PC-3 (cell line): Measurements from ENCODE around the gene HYAL2. TPM values are rescaled to one million over a fixed set of nuclear protein-coding genes. Genes with fewer than 3 reads are reported as not detected.

Source experiments
- ATAC-seq: fragments of 200-7000 bp; cut with Tn5 transposase; 2 replicates; pipeline ENCODE4 v1.9.1; 2020; ENCODE audit warnings: mild to moderate bottlenecking, moderate library complexity
- BruUV-seq: library from RNA; stranded (reverse); fragments of 400-500 nt; replicated peaks from 2 replicates; lab custom pipeline; 2021; lab: Mats Ljungman, UMichigan
- CTCF ChIA-PET: fragments of 300-600 bp; sonication (Branson Sonifier 250); formaldehyde crosslinking; loops from one replicate; lab custom pipeline; 2022; ENCODE audit warnings: antibody characterized with exemption; lab: Charles Lee
- POLR2A ChIA-PET: fragments of 300-600 bp; sonication (Branson Sonifier 250); formaldehyde crosslinking; loops from one replicate; lab custom pipeline; 2022; ENCODE audit warnings: antibody characterized with exemption; ENCODE audit not compliant: unreplicated experiment; lab: Charles Lee
- DNase-seq: peaks from one replicate; pipeline ENCODE4 v3.0.0-alpha.2; 2015
- H2AFZ ChIP-seq: fragments of 300-600 bp; sonication (generic); 2 replicates; pipeline ENCODE4 v1.6.0; 2016; ENCODE audit warnings: antibody characterized with exemption, low read length
- H3F3A ChIP-seq: fragments of 300-600 bp; sonication (generic); one replicate; pipeline ENCODE4 v1.6.0; 2017; ENCODE audit warnings: antibody characterized with exemption, low read length, control low read depth, mild to moderate bottlenecking; ENCODE audit not compliant: unreplicated experiment
- H3K27ac ChIP-seq: fragments of 300-600 bp; sonication (generic); 2 replicates; pipeline ENCODE4 v1.5.1; 2016; ENCODE audit warnings: mild to moderate bottlenecking, low read length
- H3K27me3 ChIP-seq: fragments of 300-600 bp; sonication (generic); 2 replicates; pipeline ENCODE4 v1.6.1; 2016; ENCODE audit warnings: low read length, mixed read lengths
- H3K36me3 ChIP-seq: fragments of 300-600 bp; sonication (generic); 2 replicates; pipeline ENCODE4 v1.6.1; 2016; ENCODE audit warnings: low read depth, mixed run types, low read length, mixed read lengths
- H3K4me1 ChIP-seq: fragments of 300-600 bp; sonication (generic); 2 replicates; pipeline ENCODE4 v1.5.1; 2016; ENCODE audit warnings: low read length; ENCODE audit not compliant: insufficient read depth
- H3K4me2 ChIP-seq: fragments of 300-600 bp; sonication (generic); 2 replicates; pipeline ENCODE4 v1.6.0; 2016; ENCODE audit warnings: low read length
- H3K4me3 ChIP-seq: fragments of 300-600 bp; sonication (generic); 2 replicates; pipeline ENCODE4 v1.5.1; 2016; ENCODE audit warnings: mild to moderate bottlenecking, low read length, mixed read lengths
- H3K79me2 ChIP-seq: fragments of 300-600 bp; sonication (generic); 2 replicates; pipeline ENCODE4 v1.6.1; 2017; ENCODE audit warnings: low read length, mixed read lengths
- H3K9ac ChIP-seq: fragments of 300-600 bp; sonication (generic); 2 replicates; pipeline ENCODE4 v1.6.0; 2016; ENCODE audit warnings: mild to moderate bottlenecking, low read length
- H3K9me2 ChIP-seq: fragments of 300-600 bp; sonication (generic); replicated peaks from 2 replicates; pipeline ENCODE4 v1.6.1; 2016; ENCODE audit warnings: mixed run types, low read length, mixed read lengths
- H3K9me3 ChIP-seq: fragments of 300-600 bp; sonication (generic); 2 replicates; pipeline ENCODE4 v1.6.1; 2016; ENCODE audit warnings: low read length, mixed read lengths
- H4K20me1 ChIP-seq: fragments of 300-600 bp; sonication (generic); 2 replicates; pipeline ENCODE4 v1.6.1; 2016; ENCODE audit warnings: low read length, mixed read lengths
- EZH2 ChIP-seq: fragments of 300-600 bp; sonication (generic); IDR thresholded peaks from one replicate; pipeline ENCODE4 v1.6.1; 2017; ENCODE audit warnings: antibody characterized with exemption, mild to moderate bottlenecking, low read length; ENCODE audit not compliant: unreplicated experiment
- EZH2phosphoT487 ChIP-seq: fragments of 300-600 bp; sonication (generic); IDR thresholded peaks from 2 replicates; pipeline ENCODE4 v1.6.1; 2018; ENCODE audit warnings: mild to moderate bottlenecking, antibody characterized with exemption, low read length, borderline replicate concordance
- intact Hi-C: fragments of 100-400 bp; cut with micrococcal nuclease; formaldehyde crosslinking; loops from 2 replicates; pipeline ENCODE4 v1.9.0; 2023
- total RNA-seq: library from RNA; depleted of rRNA; stranded (reverse); fragments of >200 nt; gene quantifications from 2 replicates; pipeline ENCODE4 v1.2.3, GENCODE V29; 2014
- TF ChIP-seq, protein P1 (sequence below): fragments of 300-600 bp; sonication (generic); conservative IDR thresholded peaks from 2 replicates; pipeline ENCODE4 v1.5.1; 2017; ENCODE audit warnings: antibody characterized with exemption, low read depth, mild to moderate bottlenecking, low read length

HYAL2 gene
- total RNA-seq, 1 experiment from 2014 or later, result 97.8 TPM

DNA sequence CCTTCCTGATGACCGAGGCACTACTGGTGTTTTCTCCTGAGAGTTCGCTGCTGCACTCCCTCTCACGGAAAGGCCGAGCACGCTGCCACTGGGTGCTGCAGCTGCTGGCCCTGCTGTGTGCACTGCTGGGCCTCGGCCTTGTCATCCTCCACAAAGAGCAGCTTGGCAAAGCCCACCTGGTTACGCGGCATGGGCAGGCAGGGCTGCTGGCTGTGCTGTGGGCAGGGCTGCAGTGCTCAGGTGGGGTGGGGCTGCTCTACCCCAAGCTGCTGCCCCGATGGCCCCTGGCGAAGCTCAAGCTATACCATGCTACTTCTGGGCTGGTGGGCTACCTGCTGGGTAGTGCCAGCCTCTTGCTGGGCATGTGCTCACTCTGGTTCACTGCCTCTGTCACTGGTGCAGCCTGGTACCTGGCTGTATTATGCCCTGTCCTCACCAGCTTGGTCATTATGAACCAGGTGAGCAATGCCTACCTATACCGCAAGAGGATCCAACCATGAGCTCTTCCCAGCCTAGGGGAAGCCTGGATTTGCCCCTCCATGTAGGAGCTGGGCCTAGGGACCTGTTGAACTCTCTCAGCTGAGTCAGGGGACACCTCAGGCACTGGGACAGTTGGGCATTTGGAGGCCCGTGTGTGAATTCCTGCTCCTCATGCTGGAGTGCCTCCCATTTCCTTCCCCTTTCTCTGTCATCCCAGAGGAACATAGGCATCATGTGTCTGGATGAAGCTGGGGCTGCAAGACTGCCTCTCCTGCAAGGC, 30.9 kb upstream of the HYAL2 start:
- Histone ChIP-seq H3K9me3 (no peaks in the 10 kb centered on the region), H3F3A (no peaks in the 10 kb centered on the region), H3K4me2 (no peak overlapping the region; the same call in 1 of the 2 replicates), H3K4me1 (peaks cover 59% of the 10 kb centered on the region), H3K36me3 (peaks cover 34% of the 10 kb centered on the region), H3K9me2 (no peaks in the 10 kb centered on the region), H3K9ac (no peak overlapping the region), H4K20me1 (peaks cover 33% of the 10 kb centered on the region), H3K27ac (peak overlapping the region; percentile 27; the same call in 1 of the 2 replicates), H3K4me3 (no peak overlapping the region), H3K79me2 (peaks cover 86% of the 10 kb centered on the region), H3K27me3 (no peaks in the 10 kb centered on the region), H2AFZ (no peak overlapping the region)
- TF ChIP-seq EZH2, result no peak
- no peak for TF ChIP-seq EZH2phosphoT487
- TF ChIP-seq, protein P1, sequence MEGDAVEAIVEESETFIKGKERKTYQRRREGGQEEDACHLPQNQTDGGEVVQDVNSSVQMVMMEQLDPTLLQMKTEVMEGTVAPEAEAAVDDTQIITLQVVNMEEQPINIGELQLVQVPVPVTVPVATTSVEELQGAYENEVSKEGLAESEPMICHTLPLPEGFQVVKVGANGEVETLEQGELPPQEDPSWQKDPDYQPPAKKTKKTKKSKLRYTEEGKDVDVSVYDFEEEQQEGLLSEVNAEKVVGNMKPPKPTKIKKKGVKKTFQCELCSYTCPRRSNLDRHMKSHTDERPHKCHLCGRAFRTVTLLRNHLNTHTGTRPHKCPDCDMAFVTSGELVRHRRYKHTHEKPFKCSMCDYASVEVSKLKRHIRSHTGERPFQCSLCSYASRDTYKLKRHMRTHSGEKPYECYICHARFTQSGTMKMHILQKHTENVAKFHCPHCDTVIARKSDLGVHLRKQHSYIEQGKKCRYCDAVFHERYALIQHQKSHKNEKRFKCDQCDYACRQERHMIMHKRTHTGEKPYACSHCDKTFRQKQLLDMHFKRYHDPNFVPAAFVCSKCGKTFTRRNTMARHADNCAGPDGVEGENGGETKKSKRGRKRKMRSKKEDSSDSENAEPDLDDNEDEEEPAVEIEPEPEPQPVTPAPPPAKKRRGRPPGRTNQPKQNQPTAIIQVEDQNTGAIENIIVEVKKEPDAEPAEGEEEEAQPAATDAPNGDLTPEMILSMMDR, result no peak
- intact Hi-C loops, result loop anchor here (5.0 kb wide), 2 partner anchors 259 to 1034 kb away; partner anchors contain the start of genes CISH and MANF
- no peak for DNase-seq
- CTCF ChIA-PET, result interaction anchor here (1.1 kb wide), 2 partner anchors 10 to 32 kb away, joined by 3 to 4 read pairs; no protein-coding TSS in a partner anchor
- POLR2A ChIA-PET, result interaction anchor here (0.7 kb wide), 1 partner anchor 190 kb away, joined by 3 read pairs; no protein-coding TSS in a partner anchor
- ATAC-seq, result no peak
- no TSS peak for BruUV-seq

DNA sequence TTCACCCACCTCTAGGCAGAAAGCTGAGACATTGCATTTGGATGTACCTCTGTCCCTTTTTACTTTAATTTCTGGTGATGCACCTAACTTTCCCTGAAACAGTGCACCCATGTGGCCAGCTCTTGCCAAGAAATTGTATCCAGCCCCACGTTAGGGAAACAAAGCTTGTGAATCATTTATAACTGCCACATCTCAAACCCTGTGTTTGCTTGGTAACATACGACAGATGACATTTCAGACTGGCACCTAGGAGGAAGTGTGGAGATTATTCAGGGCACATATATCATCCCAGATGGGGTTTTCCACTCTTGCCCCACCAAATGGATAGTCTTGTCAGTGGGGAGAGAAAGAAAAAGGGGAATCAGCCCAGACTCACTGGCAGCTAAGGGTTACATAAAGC, 30.2 kb upstream of the HYAL2 start:
- ChIA-PET CTCF (interaction anchor here (0.6 to 1.1 kb wide), 3 partner anchors 9 to 260 kb away, joined by 3 to 4 read pairs (median 4); no protein-coding TSS in a partner anchor), POLR2A (interaction anchor here (0.6 kb wide), 1 partner anchor 1259 kb away, joined by 3 read pairs; the partner anchor contains the start of gene QRICH1)
- no peaks in the 10 kb centered on the region for H3K27me3 ChIP-seq
- H2AFZ ChIP-seq, result no peak overlapping the region
- H3F3A ChIP-seq, result no peaks in the 10 kb centered on the region
- no peak for TF ChIP-seq EZH2
- TF ChIP-seq, protein P1, result peak; percentile 67
- H3K9me3 ChIP-seq, result no peaks in the 10 kb centered on the region
- H4K20me1 ChIP-seq, result peaks cover 27% of the 10 kb centered on the region
- DNase-seq, result peak; percentile 80
- H3K4me3 ChIP-seq, result no peak overlapping the region
- intact Hi-C loops, result loop anchor here (5.0 kb wide), 2 partner anchors 260 to 1035 kb away; partner anchors contain the start of genes CISH and MANF
- no peak overlapping the region for H3K9ac ChIP-seq
- peak overlapping the region; percentile 27; the same call in 1 of the 2 replicates for H3K27ac ChIP-seq
- no peaks in the 10 kb centered on the region for H3K9me2 ChIP-seq
- peaks cover 80% of the 10 kb centered on the region for H3K79me2 ChIP-seq
- H3K36me3 ChIP-seq, result peaks cover 34% of the 10 kb centered on the region
- H3K4me2 ChIP-seq, result no peak overlapping the region; the same call in 1 of the 2 replicates
- BruUV-seq, result no TSS peak
- H3K4me1 ChIP-seq, result peaks cover 56% of the 10 kb centered on the region
- ATAC-seq, result peak; percentile 6
